Retina (tissue), 1 donor: ENCODE data around the gene ADARB2.

ENCODE experiments used
- DNase-seq: peaks from one replicate; pipeline ENCODE4 v3.0.0-alpha.2; 2016

Gene ADARB2

GRCh38 chr10:1735562-1735961 lies 1.8 kb downstream of the ADARB2 start:
- no peak for DNase-seq

- DNase-seq: no peak
Observed at GRCh38 chr10:1734288-1734687, 3.0 kb downstream of the ADARB2 start.

- no peak for DNase-seq
Observed at GRCh38 chr10:1733720-1734119, 3.6 kb downstream of the ADARB2 start.

- DNase-seq: peak; percentile 73
Observed at GRCh38 chr10:1732564-1732996, 4.7 kb downstream of the ADARB2 start.

GRCh38 chr10:1731592-1731991 lies 5.7 kb downstream of the ADARB2 start:
- DNase-seq: no peak

GRCh38 chr10:1729751-1730150 lies 7.6 kb downstream of the ADARB2 start:
- no peak for DNase-seq

GRCh38 chr10:1726861-1727260 lies 10.5 kb downstream of the ADARB2 start:
- no peak for DNase-seq

GRCh38 chr10:1724921-1725488 lies 12.3 kb downstream of the ADARB2 start:
- DNase-seq: no peak

GRCh38 chr10:1716839-1717238 lies 20.5 kb downstream of the ADARB2 start:
- DNase-seq: no peak

GRCh38 chr10:1715821-1716220 lies 21.5 kb downstream of the ADARB2 start:
- DNase-seq: no peak

- no peak for DNase-seq
Observed at GRCh38 chr10:1712944-1713671, 24.2 kb downstream of the ADARB2 start.

GRCh38 chr10:1712314-1712713 lies 25.0 kb downstream of the ADARB2 start:
- DNase-seq: no peak

GRCh38 chr10:1709161-1709560 lies 28.2 kb downstream of the ADARB2 start:
- DNase-seq: no peak

- DNase-seq: no peak
Observed at GRCh38 chr10:1708746-1709145, 28.6 kb downstream of the ADARB2 start.

GRCh38 chr10:1706711-1707110 lies 30.6 kb downstream of the ADARB2 start:
- no peak for DNase-seq

- DNase-seq: no peak
Observed at GRCh38 chr10:1706256-1706655, 31.1 kb downstream of the ADARB2 start.

GRCh38 chr10:1698185-1698584 lies 39.1 kb downstream of the ADARB2 start:
- DNase-seq: no peak

- no peak for DNase-seq
Observed at GRCh38 chr10:1696106-1696505, 41.2 kb downstream of the ADARB2 start.

- DNase-seq: no peak
Observed at GRCh38 chr10:1690086-1690485, 47.2 kb downstream of the ADARB2 start.

- DNase-seq: no peak
Observed at GRCh38 chr10:1688531-1688930, 48.8 kb downstream of the ADARB2 start.

- DNase-seq: no peak
Observed at GRCh38 chr10:1687623-1688150, 49.6 kb downstream of the ADARB2 start.

- DNase-seq: no peak
Observed at GRCh38 chr10:1687190-1687589, 50.1 kb downstream of the ADARB2 start.

GRCh38 chr10:1686491-1686749 lies 50.9 kb downstream of the ADARB2 start:
- DNase-seq: no peak

- DNase-seq: no peak
Observed at GRCh38 chr10:1685699-1686490, 51.4 kb downstream of the ADARB2 start.
